ENCODE results near the gene ATCAY.

DNA sequence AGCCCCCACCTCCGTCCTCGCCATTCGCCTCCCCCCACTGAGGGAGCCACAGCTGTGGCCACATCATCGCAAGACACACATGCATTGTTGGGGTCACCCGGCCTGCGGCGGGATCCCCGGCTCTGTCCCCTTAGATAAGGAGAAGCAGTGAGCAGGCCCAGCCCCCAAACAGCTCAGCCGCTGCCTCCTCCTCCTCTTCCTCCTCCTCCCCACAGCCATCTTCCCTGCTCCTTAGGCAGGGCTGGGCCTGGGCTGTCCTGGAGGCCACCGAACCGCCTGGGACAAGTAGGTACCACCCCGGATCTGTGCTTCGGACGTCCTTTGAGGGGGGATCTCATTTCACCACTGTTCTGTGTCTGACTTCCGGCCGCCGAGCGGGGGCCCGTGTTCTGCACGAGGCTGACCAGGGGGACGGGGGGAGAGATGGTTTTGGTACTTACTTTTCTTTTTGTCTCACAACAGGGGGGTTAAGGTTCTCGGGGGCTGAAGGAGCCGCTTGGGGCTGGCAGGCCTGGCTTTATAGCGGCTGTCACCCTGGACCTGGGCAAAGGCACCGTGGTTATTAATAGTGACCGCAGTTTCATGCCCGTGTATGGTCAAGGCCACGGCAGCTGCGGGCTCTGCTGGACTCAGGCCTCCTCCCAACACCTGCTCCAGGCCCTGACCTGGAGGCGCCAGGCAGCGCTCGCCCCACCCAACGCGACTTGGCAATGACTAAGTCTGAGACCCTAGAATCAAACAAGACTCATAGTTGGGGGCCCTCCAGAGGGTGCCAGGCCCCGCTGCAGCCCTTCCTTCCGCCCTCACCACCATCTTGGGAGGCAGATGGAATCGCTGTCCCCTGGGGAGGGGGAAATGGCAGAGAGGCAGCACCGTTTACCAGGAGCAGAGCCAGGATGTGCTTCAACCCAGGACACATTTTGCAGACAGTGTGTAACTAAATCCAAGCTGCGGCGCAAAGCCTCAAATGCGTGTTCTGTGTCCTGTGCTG, 70.7 kb downstream of the ATCAY start:
- TF ChIP-seq GATA3 (IDR thresholded peaks at IDR 0.05; ENCODE audit: low read depth, low read length): no peak
- no peak for TF ChIP-seq GATA2 (IDR thresholded peaks at IDR 0.05; ENCODE audit: low read depth, low read length)
